Thymus (tissue), 11 donors: ENCODE data around the gene CDON. TPM values are rescaled to one million over a fixed set of nuclear protein-coding genes. Genes with fewer than 3 reads are reported as not detected.

Experiments used
- DNase-seq, 9 donors: peaks; one replicate each; pipeline ENCODE4 v3.0.0-alpha.2; 2013; ENCODE audit warnings: low spot score in 9 of 9, low read depth in 6 of 9, missing footprints in 1 of 9
- H3K27ac ChIP-seq, 2 donors: one replicate each; pipeline ENCODE4 v1.5.1; 2013; ENCODE audit warnings: control low read depth in 1 of 2, low read depth in 1 of 2, low read length in 1 of 2, mild to moderate bottlenecking in 1 of 2, moderate library complexity in 1 of 2
- H3K27me3 ChIP-seq, 2 donors: one replicate each; pipeline ENCODE4 v1.5.1; 2013; ENCODE audit warnings: low read length in 1 of 2; ENCODE audit not compliant: control insufficient read depth in 2 of 2, insufficient read depth in 1 of 2
- H3K36me3 ChIP-seq, 2 donors: one replicate each; pipeline ENCODE4 v1.5.1; 2013; ENCODE audit warnings: low read length in 1 of 2, mild to moderate bottlenecking in 1 of 2, moderate library complexity in 1 of 2; ENCODE audit not compliant: control insufficient read depth in 2 of 2, insufficient read depth in 2 of 2
- H3K4me1 ChIP-seq, 2 donors: one replicate each; pipeline ENCODE4 v1.5.1; 2013; ENCODE audit warnings: low read length in 2 of 2; ENCODE audit not compliant: control insufficient read depth in 2 of 2, insufficient read depth in 2 of 2
- H3K4me3 ChIP-seq, 2 donors: one replicate each; pipeline ENCODE4 v1.5.1; 2013; ENCODE audit warnings: low read length in 2 of 2, control low read depth in 1 of 2, mild to moderate bottlenecking in 1 of 2
- H3K9me3 ChIP-seq, 2 donors: one replicate each; pipeline ENCODE4 v1.5.1; 2013; ENCODE audit warnings: low read length in 1 of 2, mild to moderate bottlenecking in 1 of 2; ENCODE audit not compliant: control insufficient read depth in 2 of 2, insufficient read depth in 1 of 2
- WGBS: extraction: QIAGEN DNeasy Blood & Tissue Kit; methylation state at CpG from one replicate; pipeline ENCODE4 v1.1.7; 2013; 5-methylcytosine and 5-hydroxymethylcytosine counted together
- polyA plus RNA-seq: library from polyadenylated mRNA; stranded (reverse); fragments of 200-250 nt; gene quantifications from one replicate; pipeline ENCODE4 v1.2.3, GENCODE V29; 2013
- total RNA-seq: library from RNA; stranded (reverse); fragments of 120-200 nt; gene quantifications from one replicate; pipeline ENCODE4 v1.2.4, GENCODE V29; 2013
- donor health status: healthy.

CDON gene
- total and polyA plus RNA-seq, 2 donors: 1.4 to 3.9 TPM

DNA sequence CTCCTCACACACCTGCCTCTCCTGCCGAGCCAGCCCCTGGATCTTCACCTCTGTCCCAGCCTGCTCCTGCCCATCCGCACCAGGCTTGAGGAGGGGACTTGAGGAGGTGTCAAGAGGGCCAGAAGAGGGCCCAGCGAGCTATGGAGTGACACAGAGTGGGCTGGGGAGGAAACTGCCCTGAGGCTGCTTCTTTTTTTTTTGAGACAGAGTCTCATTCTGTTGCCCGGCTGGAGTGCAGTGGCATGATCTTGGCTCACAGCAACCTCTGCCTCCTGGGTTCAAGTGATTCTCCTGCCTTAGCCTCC, 21.9 kb upstream of the CDON start:
- Histone ChIP-seq H3K27ac (peak overlapping the region; percentile 58 to 68), H3K9me3 (no peaks in the 10 kb centered on the region), H3K4me3 (no peak overlapping the region), H3K27me3 (no peaks in the 10 kb centered on the region), H3K4me1 (peaks cover 6 to 28% of the 10 kb centered on the region in 2 donors), H3K36me3 (no peaks in the 10 kb centered on the region)
- 91% methylated on average over 4 of the region's 4 CpGs for whole genome bisulfite sequencing
- no peak for DNase-seq

DNA sequence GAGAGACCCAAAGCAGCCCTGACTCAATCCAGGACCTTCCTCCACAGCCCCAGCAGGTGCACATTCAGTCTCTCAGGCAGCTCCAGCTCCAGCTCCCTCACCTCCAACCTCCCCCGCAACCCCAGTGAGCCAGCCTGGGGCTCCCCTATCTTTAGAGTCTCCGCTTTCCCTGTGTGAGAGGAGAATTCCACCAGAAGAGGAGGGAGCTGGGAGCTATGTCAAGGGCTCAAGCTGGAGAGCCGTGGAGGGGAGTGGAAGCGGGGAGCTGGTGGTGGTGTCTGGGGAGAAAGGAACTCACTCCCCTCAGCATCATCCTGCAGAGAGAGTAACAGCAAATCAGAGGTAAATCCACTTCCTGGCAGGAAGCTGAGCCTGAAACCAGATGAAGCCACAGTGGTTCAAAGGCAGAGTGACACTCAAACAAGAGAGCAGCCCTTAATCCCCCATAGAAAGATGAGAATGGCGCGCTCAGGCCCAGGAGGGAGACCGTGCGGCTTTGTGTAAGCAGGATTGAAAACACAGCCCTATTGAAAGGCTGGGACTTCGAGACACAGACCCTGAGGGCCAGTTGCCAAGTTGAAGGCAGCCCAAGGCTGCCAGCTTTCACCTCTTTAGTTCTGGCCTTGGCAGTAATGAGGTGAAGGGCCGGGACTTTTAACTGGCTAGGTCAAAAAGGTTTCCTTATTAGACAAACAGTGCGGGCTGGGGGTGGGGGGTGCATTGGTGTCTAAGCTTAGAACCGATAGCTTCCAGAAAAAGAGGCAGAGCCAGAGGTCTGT, 21.4 kb upstream of the CDON start:
- Histone ChIP-seq H3K4me3 (no peak overlapping the region), H3K4me1 (peaks cover 6 to 31% of the 10 kb centered on the region in 2 donors), H3K36me3 (no peaks in the 10 kb centered on the region), H3K27ac (peak overlapping the region; percentile 58 to 68), H3K9me3 (no peaks in the 10 kb centered on the region), H3K27me3 (no peaks in the 10 kb centered on the region)
- peak in 7 of 9 donors; percentile 6 to 75 (median 39) for DNase-seq
- WGBS: 33% methylated on average over 12 of the region's 12 CpGs

- Histone ChIP-seq H3K4me1 (peaks cover 6 to 31% of the 10 kb centered on the region in 2 donors), H3K4me3 (no peak overlapping the region), H3K27ac (no peak overlapping the region), H3K9me3 (no peaks in the 10 kb centered on the region), H3K27me3 (no peaks in the 10 kb centered on the region), H3K36me3 (no peaks in the 10 kb centered on the region)
- WGBS: 89% methylated on average over 17 of the region's 17 CpGs
- DNase-seq: no peak
Measured at GRCh38 chr11:126082251-126083109, 19.8 kb upstream of the CDON start.

DNA sequence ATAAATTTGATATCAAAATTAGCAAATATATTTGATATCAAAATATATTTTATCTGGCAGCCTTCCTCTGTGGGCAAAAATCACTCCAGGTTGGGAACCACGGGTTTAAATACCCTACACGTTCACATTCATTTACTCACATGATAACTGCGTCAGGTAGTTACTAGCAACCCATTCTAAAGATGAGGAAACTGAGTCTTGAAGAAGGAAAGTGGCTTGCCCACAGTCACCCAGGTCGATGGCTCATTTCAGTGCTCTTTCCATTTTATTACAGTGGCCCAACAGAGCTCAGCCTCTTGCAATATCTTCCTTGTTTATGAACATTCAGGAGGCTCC, 19.2 kb upstream of the CDON start:
- no peak overlapping the region for H3K4me3 ChIP-seq
- WGBS: 87% methylated on average over 4 of the region's 4 CpGs
- no peak for DNase-seq
- no peaks in the 10 kb centered on the region for H3K27me3 ChIP-seq
- no peaks in the 10 kb centered on the region for H3K9me3 ChIP-seq
- H3K4me1 ChIP-seq: peaks cover 6 to 31% of the 10 kb centered on the region in 2 donors
- H3K36me3 ChIP-seq: no peaks in the 10 kb centered on the region
- no peak overlapping the region for H3K27ac ChIP-seq

DNA sequence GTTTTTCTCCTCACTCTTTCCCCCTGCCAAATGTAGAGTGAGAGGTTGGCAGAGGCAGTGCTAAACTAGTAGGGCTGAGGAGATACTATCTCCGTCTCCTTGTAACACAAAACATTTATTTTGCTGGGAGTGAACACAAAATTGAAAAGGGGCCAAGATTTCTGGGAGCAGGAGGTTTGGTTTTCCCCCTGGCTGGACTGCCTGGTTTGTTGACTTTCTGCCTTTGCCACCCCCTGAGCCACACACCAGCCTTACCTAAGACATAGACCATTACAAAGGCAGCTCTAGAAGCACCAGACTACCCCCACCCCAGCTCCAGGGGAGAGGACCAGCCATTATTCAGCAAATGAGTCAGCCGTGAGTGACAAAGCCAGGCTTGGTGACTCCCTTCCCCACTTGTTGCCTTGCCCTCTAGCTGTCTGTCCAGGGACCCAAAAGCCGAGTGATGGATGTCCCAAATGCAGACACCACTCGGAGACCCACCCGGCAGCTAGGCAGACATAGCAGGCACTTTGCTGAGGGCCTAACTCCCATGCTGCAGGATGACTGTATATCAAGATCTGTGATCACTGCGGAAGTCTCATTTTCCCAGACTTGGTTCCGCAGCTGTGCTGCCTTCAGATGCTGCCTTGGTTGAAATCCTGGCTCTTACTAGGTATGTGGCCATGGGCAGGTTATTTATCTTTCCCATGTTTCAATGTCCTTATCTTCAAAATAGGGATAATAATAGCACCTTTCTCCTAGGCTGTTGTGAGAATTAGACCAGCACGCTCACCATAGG, 17.7 kb upstream of the CDON start:
- H3K4me1 ChIP-seq: peaks cover 6 to 31% of the 10 kb centered on the region in 2 donors
- H3K27me3 ChIP-seq: peaks cover 0 to 2% of the 10 kb centered on the region in 2 donors
- no peaks in the 10 kb centered on the region for H3K36me3 ChIP-seq
- peak in 1 of 9 donors; percentile 12 for DNase-seq
- peak overlapping the region in 1 of 2 donors; percentile 17 for H3K27ac ChIP-seq
- H3K4me3 ChIP-seq: no peak overlapping the region
- 94% methylated on average over 8 of the region's 8 CpGs for WGBS
- no peaks in the 10 kb centered on the region for H3K9me3 ChIP-seq

GRCh38 chr11:126079621-126080124, 17.0 kb upstream of the CDON start:
- DNase-seq: no peak
- WGBS: 77% methylated on average over 6 of the region's 6 CpGs
- Histone ChIP-seq H3K36me3 (no peaks in the 10 kb centered on the region), H3K4me1 (peaks cover 6 to 28% of the 10 kb centered on the region in 2 donors), H3K27me3 (peaks cover 0 to 4% of the 10 kb centered on the region in 2 donors), H3K27ac (no peak overlapping the region), H3K4me3 (no peak overlapping the region), H3K9me3 (no peaks in the 10 kb centered on the region)

- Histone ChIP-seq H3K4me3 (no peak overlapping the region), H3K27me3 (peaks cover 2 to 12% of the 10 kb centered on the region in 2 donors), H3K36me3 (no peaks in the 10 kb centered on the region), H3K4me1 (peaks cover 0 to 8% of the 10 kb centered on the region in 2 donors), H3K9me3 (no peaks in the 10 kb centered on the region), H3K27ac (no peak overlapping the region)
- WGBS: 54% methylated on average over 1 of the region's 1 CpG
- no peak for DNase-seq
Measured at GRCh38 chr11:126076641-126077040, 14.0 kb upstream of the CDON start.

GRCh38 chr11:126072801-126073594, 10.3 kb upstream of the CDON start:
- no peak overlapping the region for H3K4me3 ChIP-seq
- no peaks in the 10 kb centered on the region for H3K4me1 ChIP-seq
- H3K27ac ChIP-seq: no peak overlapping the region
- H3K27me3 ChIP-seq: peaks cover 2 to 13% of the 10 kb centered on the region in 2 donors
- no peaks in the 10 kb centered on the region for H3K9me3 ChIP-seq
- no peaks in the 10 kb centered on the region for H3K36me3 ChIP-seq
- no peak for DNase-seq
- WGBS: 71% methylated on average over 9 of the region's 9 CpGs
